ENCODE results near the gene STK32A. TPM values are rescaled to one million over a fixed set of nuclear protein-coding genes. Genes with fewer than 3 reads are reported as not detected.

Gene STK32A
- total RNA-seq, 1 experiment from 2014 or later = not detected

DNA sequence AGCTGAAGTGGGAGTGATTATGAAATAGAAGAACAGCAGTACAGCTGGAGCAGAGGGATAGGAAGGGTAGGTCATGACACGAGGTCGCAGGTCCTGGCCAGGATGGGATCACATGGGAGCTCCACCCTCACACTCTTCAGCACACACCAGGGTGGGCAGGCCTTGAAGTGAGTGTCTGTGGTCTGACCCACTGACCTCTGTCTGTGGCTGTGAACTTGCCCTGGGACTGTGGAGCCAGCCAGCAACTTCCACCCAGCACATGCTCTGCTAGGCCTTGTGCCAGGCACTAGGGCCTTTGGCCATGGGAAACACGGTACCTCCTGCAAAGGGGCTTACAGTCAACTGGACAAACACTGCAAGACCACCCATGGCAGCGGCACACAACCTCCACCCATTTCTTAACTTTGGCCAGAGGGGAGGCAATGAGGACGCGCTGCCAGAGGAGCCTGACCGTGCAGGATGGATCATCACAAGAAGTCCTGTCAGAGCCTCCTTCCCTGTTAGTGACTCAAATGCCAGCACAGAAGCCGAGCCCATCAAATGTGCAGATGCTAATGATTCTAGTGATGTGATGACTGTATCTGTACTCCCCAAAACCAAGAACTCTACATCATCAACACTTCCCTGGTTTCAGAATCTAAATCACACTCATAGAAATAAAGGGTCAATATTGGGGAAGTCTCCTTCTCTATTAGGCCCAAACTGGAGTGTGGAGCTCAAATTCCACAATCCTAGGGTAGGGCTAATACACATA lies 161.4 kb downstream of the STK32A start:
- Histone ChIP-seq H3K36me3 (ENCODE audit: control insufficient read depth, insufficient read depth, low read length) (no peaks in the 10 kb centered on the region), H3K9me3 (ENCODE audit: control insufficient read depth, insufficient read depth, low read depth, low read length) (no peaks in the 10 kb centered on the region), H3K4me3 (ENCODE audit: low read depth in 2 of 2, low read length in 2 of 2) (no peak overlapping the region), H3K27ac (ENCODE audit: low read length) (no peak overlapping the region), H3K4me1 (ENCODE audit: control insufficient read depth, insufficient read depth, low read length) (no peaks in the 10 kb centered on the region), H3K27me3 (ENCODE audit: control insufficient read depth, insufficient read depth, low read length) (no peaks in the 10 kb centered on the region)
- intact Hi-C loops (cut with micrococcal nuclease; ENCODE audit: unreplicated experiment) = no loop called here
- DNase-seq (ENCODE audit: low read depth, low spot score) = no peak
- in situ Hi-C loops (cut with HindIII; ENCODE audit: low pct_unique_long_range_greater_than_20kb, low sequenced_read_pairs) = no loop called here
- no peak for TF ChIP-seq POLR2AphosphoS5 (IDR thresholded peaks at IDR 0.05; ENCODE audit: low read depth, low read length)
- no peak for TF ChIP-seq TCF7L2 (IDR thresholded peaks at IDR 0.05; ENCODE audit: low read depth, low read length)
- TF ChIP-seq SIN3A (IDR thresholded peaks at IDR 0.05; ENCODE audit: borderline replicate concordance, insufficient read depth, low read depth, low read length) = no peak
- TF ChIP-seq, protein P1, sequence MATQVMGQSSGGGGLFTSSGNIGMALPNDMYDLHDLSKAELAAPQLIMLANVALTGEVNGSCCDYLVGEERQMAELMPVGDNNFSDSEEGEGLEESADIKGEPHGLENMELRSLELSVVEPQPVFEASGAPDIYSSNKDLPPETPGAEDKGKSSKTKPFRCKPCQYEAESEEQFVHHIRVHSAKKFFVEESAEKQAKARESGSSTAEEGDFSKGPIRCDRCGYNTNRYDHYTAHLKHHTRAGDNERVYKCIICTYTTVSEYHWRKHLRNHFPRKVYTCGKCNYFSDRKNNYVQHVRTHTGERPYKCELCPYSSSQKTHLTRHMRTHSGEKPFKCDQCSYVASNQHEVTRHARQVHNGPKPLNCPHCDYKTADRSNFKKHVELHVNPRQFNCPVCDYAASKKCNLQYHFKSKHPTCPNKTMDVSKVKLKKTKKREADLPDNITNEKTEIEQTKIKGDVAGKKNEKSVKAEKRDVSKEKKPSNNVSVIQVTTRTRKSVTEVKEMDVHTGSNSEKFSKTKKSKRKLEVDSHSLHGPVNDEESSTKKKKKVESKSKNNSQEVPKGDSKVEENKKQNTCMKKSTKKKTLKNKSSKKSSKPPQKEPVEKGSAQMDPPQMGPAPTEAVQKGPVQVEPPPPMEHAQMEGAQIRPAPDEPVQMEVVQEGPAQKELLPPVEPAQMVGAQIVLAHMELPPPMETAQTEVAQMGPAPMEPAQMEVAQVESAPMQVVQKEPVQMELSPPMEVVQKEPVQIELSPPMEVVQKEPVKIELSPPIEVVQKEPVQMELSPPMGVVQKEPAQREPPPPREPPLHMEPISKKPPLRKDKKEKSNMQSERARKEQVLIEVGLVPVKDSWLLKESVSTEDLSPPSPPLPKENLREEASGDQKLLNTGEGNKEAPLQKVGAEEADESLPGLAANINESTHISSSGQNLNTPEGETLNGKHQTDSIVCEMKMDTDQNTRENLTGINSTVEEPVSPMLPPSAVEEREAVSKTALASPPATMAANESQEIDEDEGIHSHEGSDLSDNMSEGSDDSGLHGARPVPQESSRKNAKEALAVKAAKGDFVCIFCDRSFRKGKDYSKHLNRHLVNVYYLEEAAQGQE (IDR thresholded peaks at IDR 0.05; ENCODE audit: insufficient read depth in 1 of 2, low read depth in 2 of 2, low read length in 1 of 2) = no peak
- TF ChIP-seq, protein P2, sequence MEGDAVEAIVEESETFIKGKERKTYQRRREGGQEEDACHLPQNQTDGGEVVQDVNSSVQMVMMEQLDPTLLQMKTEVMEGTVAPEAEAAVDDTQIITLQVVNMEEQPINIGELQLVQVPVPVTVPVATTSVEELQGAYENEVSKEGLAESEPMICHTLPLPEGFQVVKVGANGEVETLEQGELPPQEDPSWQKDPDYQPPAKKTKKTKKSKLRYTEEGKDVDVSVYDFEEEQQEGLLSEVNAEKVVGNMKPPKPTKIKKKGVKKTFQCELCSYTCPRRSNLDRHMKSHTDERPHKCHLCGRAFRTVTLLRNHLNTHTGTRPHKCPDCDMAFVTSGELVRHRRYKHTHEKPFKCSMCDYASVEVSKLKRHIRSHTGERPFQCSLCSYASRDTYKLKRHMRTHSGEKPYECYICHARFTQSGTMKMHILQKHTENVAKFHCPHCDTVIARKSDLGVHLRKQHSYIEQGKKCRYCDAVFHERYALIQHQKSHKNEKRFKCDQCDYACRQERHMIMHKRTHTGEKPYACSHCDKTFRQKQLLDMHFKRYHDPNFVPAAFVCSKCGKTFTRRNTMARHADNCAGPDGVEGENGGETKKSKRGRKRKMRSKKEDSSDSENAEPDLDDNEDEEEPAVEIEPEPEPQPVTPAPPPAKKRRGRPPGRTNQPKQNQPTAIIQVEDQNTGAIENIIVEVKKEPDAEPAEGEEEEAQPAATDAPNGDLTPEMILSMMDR (IDR thresholded peaks at IDR 0.05) = no peak
- ATAC-seq = no peak
- ChIA-PET POLR2A (no interaction called here), CTCF (no interaction called here)
- BruUV-seq (replicated peaks) = no TSS peak

DNA sequence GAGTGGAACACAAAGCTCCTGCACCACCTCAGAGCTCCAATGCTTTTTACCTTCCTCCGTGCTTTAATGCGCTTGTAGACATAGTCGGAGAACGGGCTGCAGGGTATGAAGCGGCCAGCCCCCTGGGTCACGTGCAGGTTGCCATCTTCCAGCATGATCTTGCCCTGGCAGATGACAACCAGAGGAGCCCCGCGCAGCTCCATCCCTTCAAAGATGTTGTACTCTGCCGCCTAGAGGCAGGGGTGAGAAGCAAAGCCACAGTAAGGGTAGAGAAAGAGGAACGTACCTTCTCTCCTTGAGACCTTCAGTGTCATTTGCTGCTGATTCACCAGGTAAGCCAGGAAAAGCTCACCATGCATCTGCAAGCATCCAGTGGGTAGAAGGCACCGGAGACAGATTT lies 162.8 kb downstream of the STK32A start:
- no peaks in the 10 kb centered on the region for H3K36me3 ChIP-seq (ENCODE audit: control insufficient read depth, insufficient read depth, low read length)
- POLR2A ChIA-PET = no interaction called here
- in situ Hi-C loops (cut with HindIII; ENCODE audit: low pct_unique_long_range_greater_than_20kb, low sequenced_read_pairs) = no loop called here
- no peaks in the 10 kb centered on the region for H3K4me1 ChIP-seq (ENCODE audit: control insufficient read depth, insufficient read depth, low read length)
- DNase-seq (ENCODE audit: low read depth, low spot score) (no peak), ATAC-seq (no peak)
- TF ChIP-seq, protein P1 (IDR thresholded peaks at IDR 0.05; ENCODE audit: insufficient read depth in 1 of 2, low read depth in 2 of 2, low read length in 1 of 2) = no peak
- TF ChIP-seq TCF7L2 (IDR thresholded peaks at IDR 0.05; ENCODE audit: low read depth, low read length) (no peak), POLR2AphosphoS5 (IDR thresholded peaks at IDR 0.05; ENCODE audit: low read depth, low read length) (no peak)
- TF ChIP-seq, protein P2 (IDR thresholded peaks at IDR 0.05) = peak; percentile 28; the same call in 1 of the 2 replicates
- no peak overlapping the region for H3K27ac ChIP-seq (ENCODE audit: low read length)
- no peak overlapping the region for H3K4me3 ChIP-seq (ENCODE audit: low read depth in 2 of 2, low read length in 2 of 2)
- H3K27me3 ChIP-seq (ENCODE audit: control insufficient read depth, insufficient read depth, low read length) = no peaks in the 10 kb centered on the region
- intact Hi-C loops (cut with micrococcal nuclease; ENCODE audit: unreplicated experiment) = no loop called here
- CTCF ChIA-PET = no interaction called here
- BruUV-seq (replicated peaks) = no TSS peak
- no peaks in the 10 kb centered on the region for H3K9me3 ChIP-seq (ENCODE audit: control insufficient read depth, insufficient read depth, low read depth, low read length)
